ENCODE measurements around the gene DNMT1.

- no peak for TF ChIP-seq CTCF (IDR thresholded peaks at IDR 0.05)
- TF ChIP-seq EZH2 (IDR thresholded peaks at IDR 0.05; ENCODE audit: borderline replicate concordance, insufficient read depth, low read depth, low read length, poor library complexity, severe bottlenecking): no peak
Measured at GRCh38 chr19:10193790-10194499, 808 bp downstream of the DNMT1 start.
